ENCODE measurements around the gene SOHLH2. TPM values are rescaled to one million over a fixed set of nuclear protein-coding genes. Genes with fewer than 3 reads are reported as not detected.

Gene SOHLH2
- total RNA-seq (2021) (5.8 to 6.5 TPM (median 6.0 TPM) in 3 replicates), Bru-seq, nascent RNA (percentile 65 among the genes with signal in this experiment)
- long read RNA-seq, experiment 1, partial matches to known transcripts = 1 of 4 reads
- long read RNA-seq, experiment 1, other reads (novel, unspliced or antisense) = 3 of 4 reads
- long read RNA-seq, experiment 2, partial matches to known transcripts = 1 of 1 reads
- long read RNA-seq, experiment 2, other reads (novel, unspliced or antisense) = 0 of 1 reads
- long read RNA-seq, experiment 3 = 0 reads

DNA sequence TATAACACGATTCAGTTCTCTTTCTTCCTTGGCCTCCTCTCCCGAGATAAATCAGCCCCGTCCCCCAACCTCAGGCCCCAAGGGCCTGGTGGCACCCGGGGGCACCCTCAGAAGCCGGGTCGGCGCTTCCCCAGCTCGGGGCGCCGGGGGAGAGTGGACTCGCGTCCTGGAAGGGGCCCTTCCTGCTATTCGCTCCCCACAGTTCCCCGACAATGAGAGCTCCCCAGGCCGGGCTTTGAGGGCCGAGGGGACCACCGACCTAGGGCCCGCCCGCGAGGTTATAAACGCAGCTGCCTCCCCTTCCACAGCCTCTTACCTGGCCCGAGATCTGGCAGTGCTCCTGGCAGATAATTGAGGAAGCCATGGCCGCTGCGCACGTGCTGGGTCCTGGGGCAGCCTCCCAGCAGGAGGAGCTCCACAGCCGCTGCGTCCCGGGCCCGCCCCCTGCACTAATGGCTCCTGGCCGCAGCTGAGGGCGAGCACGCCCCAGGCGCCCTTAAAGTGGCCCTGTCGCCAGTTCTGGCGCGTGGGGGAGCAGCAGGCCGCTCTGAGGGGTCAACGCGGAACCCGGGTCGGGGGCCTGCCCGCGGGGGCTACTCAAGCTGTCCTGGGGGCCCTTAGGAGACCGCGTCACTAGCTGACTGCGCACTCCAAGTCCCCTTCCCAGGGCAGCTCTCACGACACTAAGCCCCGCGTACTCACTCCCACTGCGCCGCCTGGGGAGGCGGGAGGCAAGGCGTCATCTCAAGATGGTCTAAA is at the start of gene SOHLH2:
TSS of gene SOHLH2 (minus strand) at position 394 of the 759 bp plus-strand sequence. CDS start at position 364, 30 bp downstream.
- CTCF ChIA-PET = interaction anchor here (0.7 kb wide), 1 partner anchor 43 kb away, joined by 3 read pairs; no protein-coding TSS in a partner anchor
- Mint-ChIP-seq H3K9me3 (peaks cover 27% of the 10 kb centered on the region), H3K4me3 (no peak within 1 kb of the TSS), H3K36me3 (peaks cover 18% of the 10 kb centered on the region), H3K4me1 (peaks cover 30% of the 10 kb centered on the region), H3K27me3 (ENCODE audit: low read depth) (peaks cover 2% of the 10 kb centered on the region; the same call in 1 of the 2 replicates), H3K27ac (peak within 1 kb of the TSS; percentile 90; the same call in 1 of the 2 replicates)
- no peak for ATAC-seq
- TF ChIP-seq TEAD4 (CRISPR knock-in tag; IDR thresholded peaks at IDR 0.05) (no peak), ZBTB21 (CRISPR knock-in tag; IDR thresholded peaks at IDR 0.05; ENCODE audit: borderline replicate concordance) (no peak), ETV6 (CRISPR knock-in tag; IDR thresholded peaks at IDR 0.05) (no peak), TCF7 (CRISPR knock-in tag; IDR thresholded peaks at IDR 0.05; ENCODE audit: low read depth) (no peak), NR3C1 (CRISPR knock-in tag; conservative IDR thresholded peaks at IDR 0.05; ENCODE audit: low read depth) (no peak), E2F5 (CRISPR knock-in tag; IDR thresholded peaks at IDR 0.05) (no peak), ELF4 (CRISPR knock-in tag; IDR thresholded peaks at IDR 0.05; ENCODE audit: low read depth) (no peak), FOXP1 (CRISPR knock-in tag; IDR thresholded peaks at IDR 0.05; ENCODE audit: borderline replicate concordance) (no peak), ZNF671 (CRISPR knock-in tag; IDR thresholded peaks at IDR 0.05) (no peak), OVOL2 (CRISPR knock-in tag; IDR thresholded peaks at IDR 0.05; ENCODE audit: borderline replicate concordance) (no peak)
- TF ChIP-seq, protein P1, sequence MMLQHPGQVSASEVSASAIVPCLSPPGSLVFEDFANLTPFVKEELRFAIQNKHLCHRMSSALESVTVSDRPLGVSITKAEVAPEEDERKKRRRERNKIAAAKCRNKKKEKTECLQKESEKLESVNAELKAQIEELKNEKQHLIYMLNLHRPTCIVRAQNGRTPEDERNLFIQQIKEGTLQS (CRISPR knock-in tag; conservative IDR thresholded peaks at IDR 0.05) = no peak
- TF ChIP-seq, protein P2, sequence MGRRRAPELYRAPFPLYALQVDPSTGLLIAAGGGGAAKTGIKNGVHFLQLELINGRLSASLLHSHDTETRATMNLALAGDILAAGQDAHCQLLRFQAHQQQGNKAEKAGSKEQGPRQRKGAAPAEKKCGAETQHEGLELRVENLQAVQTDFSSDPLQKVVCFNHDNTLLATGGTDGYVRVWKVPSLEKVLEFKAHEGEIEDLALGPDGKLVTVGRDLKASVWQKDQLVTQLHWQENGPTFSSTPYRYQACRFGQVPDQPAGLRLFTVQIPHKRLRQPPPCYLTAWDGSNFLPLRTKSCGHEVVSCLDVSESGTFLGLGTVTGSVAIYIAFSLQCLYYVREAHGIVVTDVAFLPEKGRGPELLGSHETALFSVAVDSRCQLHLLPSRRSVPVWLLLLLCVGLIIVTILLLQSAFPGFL (CRISPR knock-in tag; IDR thresholded peaks at IDR 0.05; ENCODE audit: borderline replicate concordance) = no peak
- POLR2A ChIA-PET = no interaction called here
- DNase-seq (ENCODE audit: low spot score) = no peak

- H3K4me3 Mint-ChIP-seq = no peak overlapping the region
- H3K4me1 Mint-ChIP-seq = peaks cover 12% of the 10 kb centered on the region
- H3K36me3 Mint-ChIP-seq = peaks cover 5% of the 10 kb centered on the region; the same call in 1 of the 2 replicates
- H3K27me3 Mint-ChIP-seq (ENCODE audit: low read depth) = no peaks in the 10 kb centered on the region
- no peak for ATAC-seq
- ChIA-PET CTCF (no interaction called here), POLR2A (no interaction called here)
- TF ChIP-seq FOXJ3 (CRISPR knock-in tag; IDR thresholded peaks at IDR 0.05; ENCODE audit: borderline replicate concordance) (no peak), USF1 (CRISPR knock-in tag; IDR thresholded peaks at IDR 0.05) (no peak), PRDM15 (CRISPR knock-in tag; IDR thresholded peaks at IDR 0.05) (no peak)
- H3K27ac Mint-ChIP-seq = no peak overlapping the region
- no peak for DNase-seq (ENCODE audit: low spot score)
- 0 out of 2 replicates have a peak, but pooled peaks cover 6% of the 10 kb centered on the region for H3K9me3 Mint-ChIP-seq
Measured at GRCh38 chr13:36261976-36262375, 47.6 kb upstream of the SOHLH2 start.

Data from WTC11 (cell line).